Astrocyte (in vitro differentiated cells and primary cell): Measurements from ENCODE around the gene VRK3. TPM values are rescaled to one million over a fixed set of nuclear protein-coding genes. Genes with fewer than 3 reads are reported as not detected.

Experiments used
- DNase-seq: peaks from one replicate; pipeline ENCODE4 v3.0.0-alpha.2; 2010; ENCODE audit warnings: low read depth
- FAIRE-seq: peaks from 2 replicates; lab custom pipeline; 2011; peaks lifted over from hg19 to GRCh38; lab: Jason Lieb, UNC
- H2AFZ ChIP-seq: 2 replicates; pipeline ENCODE4 v1.6.0; 2012; ENCODE audit warnings: low read depth, low read length, inconsistent platforms
- H3K27ac ChIP-seq: 2 replicates; pipeline ENCODE4 v1.5.1; 2011; ENCODE audit warnings: low read depth, low read length, inconsistent platforms
- H3K27me3 ChIP-seq: 2 replicates; pipeline ENCODE4 v1.6.0; 2011; ENCODE audit warnings: low read length, inconsistent platforms; ENCODE audit not compliant: insufficient read depth
- H3K36me3 ChIP-seq: 2 replicates; pipeline ENCODE4 v1.5.1; 2011; ENCODE audit warnings: low read length, inconsistent platforms; ENCODE audit not compliant: insufficient read depth
- H3K4me1 ChIP-seq: 2 replicates; pipeline ENCODE4 v1.5.1; 2011; ENCODE audit warnings: low read length, inconsistent platforms; ENCODE audit not compliant: insufficient read depth
- H3K4me2 ChIP-seq: 2 replicates; pipeline ENCODE4 v1.6.0; 2012; ENCODE audit warnings: low read length, inconsistent platforms
- H3K4me3 ChIP-seq: 2 replicates; pipeline ENCODE4 v1.5.1; 2011; ENCODE audit warnings: low read depth, mild to moderate bottlenecking, low read length, inconsistent platforms; ENCODE audit not compliant: insufficient read depth
- H3K79me2 ChIP-seq: 2 replicates; pipeline ENCODE4 v1.6.0; 2012; ENCODE audit warnings: mild to moderate bottlenecking, low read length, inconsistent platforms; ENCODE audit not compliant: insufficient read depth
- H3K9ac ChIP-seq: 2 replicates; pipeline ENCODE4 v1.6.0; 2012; ENCODE audit warnings: mild to moderate bottlenecking, low read length, inconsistent platforms
- H3K9me3 ChIP-seq: 2 replicates; pipeline ENCODE4 v1.5.1; 2012; ENCODE audit warnings: low read depth, mild to moderate bottlenecking, low read length, inconsistent platforms; ENCODE audit not compliant: insufficient read depth
- H4K20me1 ChIP-seq: 2 replicates; pipeline ENCODE4 v1.6.0; 2012; ENCODE audit warnings: low read length, inconsistent platforms; ENCODE audit not compliant: insufficient read depth
- H3K27ac Mint-ChIP-seq: one replicate; pipeline ENCODE4 v1.8.0; 2021; ENCODE audit warnings: mild to moderate bottlenecking, mixed read lengths; ENCODE audit not compliant: unreplicated experiment
- H3K27me3 Mint-ChIP-seq: one replicate; pipeline ENCODE4 v1.8.0; 2021; ENCODE audit warnings: low read depth, mixed read lengths; ENCODE audit not compliant: unreplicated experiment
- H3K36me3 Mint-ChIP-seq: one replicate; pipeline ENCODE4 v1.8.0; 2021; ENCODE audit warnings: low read depth, mixed read lengths; ENCODE audit not compliant: unreplicated experiment
- H3K4me1 Mint-ChIP-seq: one replicate; pipeline ENCODE4 v1.8.0; 2021; ENCODE audit warnings: low read depth, mixed read lengths; ENCODE audit not compliant: unreplicated experiment
- H3K4me3 Mint-ChIP-seq: one replicate; pipeline ENCODE4 v1.8.0; 2021; ENCODE audit warnings: mild to moderate bottlenecking, moderate library complexity, mixed read lengths; ENCODE audit not compliant: unreplicated experiment
- H3K9me3 Mint-ChIP-seq: one replicate; pipeline ENCODE4 v1.8.0; 2021; ENCODE audit warnings: mild to moderate bottlenecking, mixed read lengths; ENCODE audit not compliant: unreplicated experiment
- CTCF ChIP-seq: IDR thresholded peaks from 2 replicates; pipeline ENCODE4 v1.5.1; 2011; ENCODE audit warnings: low read depth, mild to moderate bottlenecking, inconsistent platforms, low read length, moderate library complexity; ENCODE audit not compliant: insufficient read depth
- EZH2 ChIP-seq: IDR thresholded peaks from 2 replicates; pipeline ENCODE4 v1.6.1; 2012; ENCODE audit warnings: mild to moderate bottlenecking, low read length, inconsistent platforms; ENCODE audit not compliant: insufficient read depth
- total RNA-seq: library from RNA; stranded (reverse); gene quantifications from 2 replicates; pipeline ENCODE4 v1.2.1, GENCODE V29; 2021

VRK3 gene
- total RNA-seq, 1 donor from 2014 or later = 33.0 TPM

GRCh38 chr19:50016225-50016807 lies 8.9 kb downstream of the VRK3 start:
- TF ChIP-seq EZH2 = no peak
- DNase-seq = no peak
- H3K9me3 ChIP-seq = no peaks in the 10 kb centered on the region
- no peak overlapping the region for H3K9ac ChIP-seq
- no peak overlapping the region for H3K4me3 ChIP-seq
- no peak overlapping the region for H3K4me2 ChIP-seq
- FAIRE-seq = no peak
- Mint-ChIP-seq H3K9me3 (peaks cover 2% of the 10 kb centered on the region), H3K4me1 (no peaks in the 10 kb centered on the region), H3K27me3 (no peaks in the 10 kb centered on the region), H3K36me3 (peaks cover 25% of the 10 kb centered on the region), H3K4me3 (no peak overlapping the region), H3K27ac (no peak overlapping the region)
- no peaks in the 10 kb centered on the region for H3K27me3 ChIP-seq
- peaks cover 19% of the 10 kb centered on the region for H4K20me1 ChIP-seq
- H3K79me2 ChIP-seq = peaks cover 7% of the 10 kb centered on the region
- H3K27ac ChIP-seq = no peak overlapping the region
- H3K4me1 ChIP-seq = no peaks in the 10 kb centered on the region
- no peak overlapping the region for H2AFZ ChIP-seq
- peaks cover 24% of the 10 kb centered on the region for H3K36me3 ChIP-seq

- peaks cover 3% of the 10 kb centered on the region for H3K9me3 Mint-ChIP-seq
- H3K36me3 Mint-ChIP-seq = peaks cover 29% of the 10 kb centered on the region
- no peak for FAIRE-seq
These were observed 16.6 kb downstream of the VRK3 start for GRCh38 chr19:50008532-50008931.

GRCh38 chr19:50007947-50008346 lies 17.2 kb downstream of the VRK3 start:
- peaks cover 9% of the 10 kb centered on the region for H3K4me1 Mint-ChIP-seq
- no peak overlapping the region for H2AFZ ChIP-seq
- peaks cover 5% of the 10 kb centered on the region for H3K36me3 ChIP-seq
- H3K9me3 Mint-ChIP-seq = peaks cover 3% of the 10 kb centered on the region
- no peak overlapping the region for H3K27ac Mint-ChIP-seq
- no peaks in the 10 kb centered on the region for H3K27me3 Mint-ChIP-seq
- no peaks in the 10 kb centered on the region for H3K27me3 ChIP-seq
- H3K79me2 ChIP-seq = no peaks in the 10 kb centered on the region
- peaks cover 32% of the 10 kb centered on the region for H4K20me1 ChIP-seq
- H3K4me1 ChIP-seq = peaks cover 13% of the 10 kb centered on the region
- H3K4me2 ChIP-seq = no peak overlapping the region
- TF ChIP-seq EZH2 = no peak
- no peak for TF ChIP-seq CTCF
- H3K4me3 ChIP-seq = no peak overlapping the region
- no peak overlapping the region for H3K27ac ChIP-seq
- FAIRE-seq (no peak), DNase-seq (no peak)
- H3K9ac ChIP-seq = no peak overlapping the region
- peaks cover 31% of the 10 kb centered on the region for H3K36me3 Mint-ChIP-seq
- H3K4me3 Mint-ChIP-seq = no peak overlapping the region
- no peaks in the 10 kb centered on the region for H3K9me3 ChIP-seq

More at GRCh38 chr19:50008532-50008931, 16.6 kb downstream of the VRK3 start:
- no peak for DNase-seq
- Histone ChIP-seq H2AFZ (no peak overlapping the region), H3K9me3 (no peaks in the 10 kb centered on the region), H3K36me3 (peaks cover 5% of the 10 kb centered on the region), H3K9ac (no peak overlapping the region), H3K27me3 (no peaks in the 10 kb centered on the region), H3K4me2 (no peak overlapping the region), H3K79me2 (no peaks in the 10 kb centered on the region), H4K20me1 (peaks cover 31% of the 10 kb centered on the region), H3K27ac (no peak overlapping the region), H3K4me1 (peaks cover 9% of the 10 kb centered on the region), H3K4me3 (no peak overlapping the region)
- TF ChIP-seq CTCF (no peak), EZH2 (no peak)
- Mint-ChIP-seq H3K4me3 (no peak overlapping the region), H3K4me1 (peaks cover 9% of the 10 kb centered on the region), H3K27me3 (no peaks in the 10 kb centered on the region), H3K27ac (no peak overlapping the region)
